ENCODE data around the gene CD248. TPM values are rescaled to one million over a fixed set of nuclear protein-coding genes. Genes with fewer than 3 reads are reported as not detected.

The CD248 gene
- total RNA-seq, 1 donor from 2014 or later: 2.1 TPM

GRCh38 chr11:66340596-66341501, 24.0 kb upstream of the CD248 start:
- no peak for DNase-seq (ENCODE audit: extremely low read depth, low read depth, low spot score)

DNA sequence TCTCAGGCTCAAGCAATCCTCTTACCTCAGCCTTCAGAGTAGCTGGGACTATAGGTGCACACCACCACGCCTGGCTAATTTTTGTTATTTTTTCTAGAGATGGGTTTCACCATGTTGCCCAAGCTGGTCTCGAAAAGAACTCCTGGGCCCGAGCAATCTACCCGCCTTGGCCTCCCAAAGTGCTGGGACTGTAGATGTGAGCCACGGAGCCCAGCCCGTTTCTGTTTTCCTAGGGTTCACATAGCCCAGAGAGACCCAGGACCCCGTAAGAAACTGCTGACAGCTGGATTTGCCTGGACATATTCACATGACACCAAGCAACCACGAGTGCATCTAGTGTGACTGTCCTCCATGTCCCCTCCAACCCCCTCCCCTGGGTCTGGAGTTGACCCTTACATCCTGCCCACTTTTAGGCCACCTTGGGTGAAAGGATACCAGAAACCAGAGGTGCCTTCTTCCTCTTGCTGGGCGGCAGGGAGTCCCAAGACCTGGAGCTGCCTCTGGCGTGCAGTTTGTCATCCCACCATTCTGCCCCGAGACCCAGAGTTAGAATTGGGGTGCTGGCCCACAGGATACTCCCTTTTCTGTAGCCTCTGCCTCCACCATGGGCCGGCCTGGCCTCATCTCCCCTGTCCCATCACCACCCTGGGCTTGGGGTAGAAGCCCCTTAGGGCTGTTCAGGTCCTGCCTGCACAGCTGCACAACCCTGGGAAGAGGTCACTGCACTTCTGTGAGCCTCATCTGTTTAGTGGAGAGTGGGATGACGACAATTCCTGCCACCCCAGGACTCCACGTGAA, 23.0 kb upstream of the CD248 start:
- DNase-seq (ENCODE audit: extremely low read depth, low read depth, low spot score): no peak

DNA sequence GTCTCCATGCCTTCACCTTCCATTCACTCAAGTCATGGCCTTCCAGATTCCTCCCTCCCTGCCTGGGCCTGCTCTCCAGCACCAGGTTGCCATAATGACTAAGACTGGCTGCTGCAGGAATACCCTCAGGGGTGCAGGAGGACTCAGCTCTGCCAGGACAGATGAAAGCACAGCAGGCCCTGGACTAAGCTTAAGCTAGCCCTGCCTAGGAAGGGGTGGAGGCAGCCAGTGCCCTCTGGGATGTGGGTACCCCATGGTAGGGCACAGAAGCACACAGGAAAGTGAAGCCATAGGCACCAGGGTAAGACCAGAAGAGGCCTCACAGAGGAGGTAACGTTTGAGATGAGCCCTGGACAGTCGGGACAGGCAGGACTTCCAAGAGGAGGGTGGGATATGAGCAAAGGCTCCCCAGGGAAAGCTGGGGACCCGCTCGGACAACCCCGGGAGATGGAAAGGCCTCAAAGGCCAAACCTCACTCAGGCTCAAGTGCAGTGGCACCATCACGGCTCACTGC, 22.4 kb upstream of the CD248 start:
- no peak for DNase-seq (ENCODE audit: extremely low read depth, low read depth, low spot score)

DNA sequence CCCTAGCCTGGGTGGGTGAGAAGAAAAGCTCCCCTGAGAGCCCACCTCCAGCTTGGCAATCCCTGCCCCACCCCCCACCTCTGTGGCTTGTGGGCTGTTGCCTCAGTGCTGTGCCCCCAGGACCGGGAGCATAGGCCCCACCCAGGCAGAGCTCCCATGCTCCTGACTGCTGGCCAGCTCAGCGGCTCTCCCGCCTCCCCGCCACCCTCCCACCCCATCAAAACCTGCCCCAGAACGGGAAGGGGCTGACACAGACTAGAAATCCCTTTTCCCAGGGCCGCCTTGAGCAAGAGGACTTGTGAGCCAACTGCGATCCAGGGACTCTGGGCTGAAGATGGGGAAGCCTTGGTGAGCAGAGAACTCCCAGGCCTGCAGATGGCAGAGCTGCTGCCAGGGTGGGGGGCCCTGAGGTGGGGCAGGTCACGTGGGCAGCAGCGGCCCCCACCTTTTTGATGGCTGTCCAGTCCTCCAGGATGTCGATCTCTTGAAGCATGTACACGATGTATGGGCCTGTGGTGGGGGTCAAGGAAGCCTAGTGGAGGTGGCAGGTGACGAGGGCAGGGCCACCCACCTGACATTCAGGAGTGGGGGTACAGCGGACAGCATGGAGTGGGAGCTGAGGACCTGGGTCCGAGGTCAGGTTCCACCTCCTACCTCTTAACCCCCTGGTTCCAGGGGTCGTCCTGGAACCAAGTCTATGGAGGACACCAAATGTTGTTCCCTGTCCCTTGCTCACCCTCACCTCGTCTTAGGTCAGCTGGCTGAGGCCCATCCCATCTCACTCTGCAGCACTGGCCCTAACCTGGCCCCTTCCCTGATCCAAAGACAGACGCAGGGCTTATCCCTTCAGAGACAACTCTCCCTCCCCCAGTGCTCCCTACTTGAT, 21.7 kb upstream of the CD248 start:
- no peak for DNase-seq (ENCODE audit: extremely low read depth, low read depth, low spot score)

DNA sequence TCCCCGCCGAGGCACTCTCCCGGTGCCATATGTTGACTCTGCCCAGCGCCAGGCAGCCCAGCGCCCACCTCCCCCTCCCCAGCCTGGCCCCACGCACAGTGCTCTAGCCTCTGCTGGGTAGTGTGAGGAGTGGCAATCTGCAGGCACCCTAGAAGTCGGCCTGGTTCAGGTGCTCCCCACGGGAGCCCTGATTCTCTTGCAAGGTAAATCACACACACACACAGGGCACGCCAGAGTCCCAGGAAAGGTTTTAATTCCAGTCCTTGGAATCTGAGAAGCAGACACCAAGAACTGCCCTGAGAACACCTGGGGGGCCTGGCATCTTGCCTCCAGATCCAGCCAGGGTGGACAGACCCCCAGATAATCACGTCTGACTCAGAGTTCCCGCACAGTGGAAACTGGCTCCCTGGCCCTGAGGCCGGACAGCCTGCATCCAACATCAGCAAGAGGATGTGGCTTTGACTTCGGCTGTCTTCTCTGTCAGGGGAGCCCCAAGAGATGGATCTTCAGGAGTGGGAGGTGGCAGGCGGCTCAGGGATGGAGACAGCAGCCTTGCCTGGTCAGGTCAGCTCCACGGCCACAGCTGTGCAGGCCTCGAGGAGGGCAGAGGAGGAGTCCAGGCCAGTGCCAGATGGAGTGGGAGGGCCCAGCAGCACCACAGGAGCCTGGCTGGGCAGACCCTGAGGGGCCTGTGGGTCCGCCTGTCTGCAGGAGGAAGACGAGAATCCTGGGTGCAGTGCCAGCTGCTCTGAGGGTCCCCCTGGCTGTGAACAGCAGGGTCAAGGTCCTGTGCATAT, 20.5 kb upstream of the CD248 start:
- no peak for DNase-seq (ENCODE audit: extremely low read depth, low read depth, low spot score)

DNA sequence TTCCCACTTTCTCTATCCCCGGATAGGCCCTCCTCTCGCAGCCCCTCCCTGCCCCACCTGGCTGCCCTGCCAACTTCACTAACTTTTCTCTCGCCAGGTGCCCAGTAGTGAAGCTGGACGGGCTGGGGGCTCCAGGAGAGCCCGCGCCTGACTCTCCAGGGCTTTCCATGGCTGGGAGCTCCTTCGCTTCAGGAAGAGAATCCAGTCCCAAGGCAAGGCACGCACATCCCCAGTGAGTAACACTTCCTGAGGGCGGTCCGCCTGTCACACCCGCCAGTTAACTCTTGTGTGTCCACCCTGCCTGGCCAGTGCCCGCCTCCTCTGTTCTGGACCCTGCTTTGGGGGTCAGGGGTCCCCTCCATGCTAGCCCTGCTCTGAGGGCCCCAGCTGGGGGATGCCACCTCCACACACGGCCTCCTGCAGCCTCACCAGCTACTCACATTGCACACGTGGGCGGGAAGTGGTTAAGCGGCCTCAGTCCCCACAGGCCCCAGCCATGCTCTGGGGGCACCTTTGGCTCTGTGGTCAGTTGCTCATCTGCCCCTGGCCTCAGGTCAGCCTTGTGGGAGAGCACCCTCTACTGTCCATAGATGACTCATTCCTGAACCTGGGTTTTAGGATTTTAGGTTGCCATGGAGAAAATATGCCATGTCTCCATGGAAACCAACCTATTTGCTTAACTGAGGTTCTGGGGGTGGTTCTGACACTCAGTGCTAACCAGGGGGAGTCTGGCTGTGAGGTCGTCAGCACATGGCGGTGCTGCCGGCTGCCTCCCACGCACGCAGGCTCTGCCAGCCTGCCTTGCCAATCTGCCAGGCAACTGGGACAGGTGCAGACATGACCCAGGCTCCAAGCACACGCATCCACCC, 19.6 kb upstream of the CD248 start, which contains the start of gene RIN1:
TSS of gene RIN1 (minus strand) at position 201 of the 869 bp plus-strand sequence. CDS start at position 169, 32 bp downstream.
- DNase-seq (ENCODE audit: extremely low read depth, low read depth, low spot score): peak; percentile 63

GRCh38 chr11:66335531-66336233, 18.8 kb upstream of the CD248 start:
- no peak for DNase-seq (ENCODE audit: extremely low read depth, low read depth, low spot score)

GRCh38 chr11:66334605-66335442, 18.0 kb upstream of the CD248 start:
- DNase-seq (ENCODE audit: extremely low read depth, low read depth, low spot score): no peak

GRCh38 chr11:66333896-66334604, 17.2 kb upstream of the CD248 start:
- DNase-seq (ENCODE audit: extremely low read depth, low read depth, low spot score): no peak

GRCh38 chr11:66333220-66333877, 16.5 kb upstream of the CD248 start:
- no peak for DNase-seq (ENCODE audit: extremely low read depth, low read depth, low spot score)

DNA sequence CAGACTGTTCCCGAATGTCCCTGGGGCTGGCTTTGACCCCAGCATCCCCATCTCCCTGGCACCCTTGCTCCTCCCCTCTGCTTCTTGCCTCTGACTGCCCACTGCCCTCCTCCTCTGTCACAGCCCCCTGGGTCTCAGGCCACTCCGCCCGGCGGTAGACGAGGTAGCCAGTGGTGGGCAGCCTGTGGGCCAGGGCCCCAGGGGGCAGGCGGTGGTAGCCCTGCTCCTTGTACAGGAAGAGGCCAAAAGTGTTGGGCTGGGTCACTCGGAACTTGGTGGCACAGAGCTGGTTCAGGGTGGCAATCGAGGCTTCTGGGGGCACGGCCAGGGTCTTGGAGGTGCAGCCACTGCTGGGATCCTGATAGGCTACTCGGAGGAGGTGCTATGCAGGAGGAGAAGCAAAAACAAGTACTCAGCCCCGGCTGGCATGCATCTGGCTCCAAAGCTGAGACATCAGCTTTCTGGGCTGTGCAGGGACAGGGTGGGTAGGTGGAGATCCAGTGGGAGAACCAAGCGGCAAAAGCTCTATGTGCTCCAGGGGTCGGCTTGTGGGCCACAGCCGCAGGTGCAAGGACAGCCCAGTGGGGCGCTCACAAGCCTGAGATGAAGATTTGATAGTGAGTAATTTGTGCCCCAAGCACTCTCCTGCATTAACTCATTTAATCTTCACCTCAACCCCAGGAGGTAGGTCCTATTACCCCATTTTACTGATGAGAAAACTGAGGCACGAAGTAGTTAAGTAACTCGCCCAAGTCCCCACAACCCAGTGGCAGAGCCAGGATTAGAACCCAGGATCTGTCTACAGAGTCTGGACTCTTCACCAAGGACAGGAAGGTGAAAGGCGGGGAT, 15.8 kb upstream of the CD248 start:
- no peak for DNase-seq (ENCODE audit: extremely low read depth, low read depth, low spot score)

DNA sequence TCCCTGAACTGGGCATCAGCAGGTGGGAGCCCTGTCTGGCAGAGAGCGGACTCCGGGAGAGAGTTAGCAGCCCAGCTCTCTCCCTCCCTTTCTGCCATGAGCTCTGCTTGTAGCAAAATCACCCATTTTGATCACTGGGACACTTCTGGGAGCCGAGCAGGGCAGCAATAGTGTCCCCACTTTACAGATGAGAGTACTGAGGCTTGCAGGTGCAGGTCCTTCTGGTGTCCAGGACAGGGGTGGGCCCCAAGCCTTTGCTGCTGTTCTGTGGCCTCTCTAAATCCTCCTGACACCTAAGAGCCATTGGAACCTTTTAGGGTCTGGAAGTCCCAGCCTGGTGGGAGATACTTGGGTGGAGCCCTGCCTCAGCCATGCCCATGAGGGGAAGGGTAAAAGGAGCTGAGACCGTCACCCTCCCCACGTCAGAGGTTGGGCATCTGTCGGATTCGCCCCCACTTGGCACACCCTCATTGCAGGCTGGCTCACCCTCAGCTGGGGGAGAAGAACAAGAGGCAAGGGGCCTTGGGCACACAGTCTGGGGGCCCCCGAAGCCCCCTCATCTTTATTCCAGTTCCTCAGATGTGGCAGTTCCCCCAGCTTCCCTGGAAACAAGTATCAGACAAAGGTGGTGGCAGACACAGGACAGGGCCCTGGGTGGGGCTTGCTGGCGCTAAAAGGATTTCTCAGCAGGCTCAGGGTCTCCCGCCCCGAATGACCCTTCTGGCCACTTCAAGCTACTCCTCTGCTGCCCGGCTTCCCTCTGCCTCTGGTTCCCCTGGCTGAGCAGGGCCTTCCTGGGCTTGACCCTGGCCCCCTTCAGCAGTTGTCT, 14.9 kb upstream of the CD248 start:
- no peak for DNase-seq (ENCODE audit: extremely low read depth, low read depth, low spot score)

DNA sequence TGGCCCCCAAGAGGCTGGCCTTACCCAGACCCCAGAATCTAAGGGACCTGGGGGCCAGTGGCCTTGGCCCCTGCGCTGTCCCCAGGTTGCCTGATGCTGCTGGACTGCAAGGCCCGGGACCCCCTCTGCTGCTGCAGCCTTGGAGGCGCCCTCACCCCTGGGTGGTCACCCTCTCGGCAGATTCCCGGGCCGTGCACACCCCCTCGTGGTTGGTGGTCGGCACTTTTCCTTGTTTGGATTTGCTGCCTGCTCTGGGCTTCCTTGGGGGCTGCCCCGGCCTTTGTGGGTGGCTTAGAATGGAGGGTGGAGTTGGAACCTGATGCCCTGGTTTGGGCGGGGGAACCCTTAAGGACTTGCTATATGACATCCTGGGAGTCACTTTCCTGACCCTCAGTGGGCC, 14.1 kb upstream of the CD248 start:
- no peak for DNase-seq (ENCODE audit: extremely low read depth, low read depth, low spot score)

DNA sequence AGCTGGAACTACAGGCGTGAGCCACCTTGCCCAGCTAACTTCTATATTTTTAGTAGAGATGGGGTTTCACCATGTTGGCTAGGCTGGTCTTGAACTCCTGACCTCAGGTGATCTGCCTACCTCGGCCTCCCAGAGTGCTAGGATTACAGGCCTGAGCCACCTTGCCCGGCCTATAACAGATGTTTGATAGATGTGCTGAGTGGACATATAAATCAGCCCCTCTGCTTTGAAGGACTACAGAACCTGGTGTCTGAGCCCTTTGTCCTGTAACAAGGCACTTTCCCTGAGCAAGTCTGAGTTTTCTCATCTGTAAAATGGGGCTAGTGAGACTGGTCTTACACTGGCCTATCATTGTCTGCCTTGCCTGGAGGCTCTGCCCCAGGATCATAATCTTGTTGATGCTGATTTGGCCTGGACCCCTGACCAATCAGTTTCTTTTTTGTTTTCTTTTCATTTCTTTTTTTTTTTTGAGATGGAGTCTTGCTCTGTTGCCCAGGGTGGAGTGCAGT, 12.4 kb upstream of the CD248 start:
- DNase-seq (ENCODE audit: extremely low read depth, low read depth, low spot score): no peak
